HEK293T (cell line): Measurements from ENCODE around the gene GALNT12.

Experiments used
- CTCF ChIA-PET: fragments of 350-600 bp; formaldehyde crosslinking; extraction: SDS; loops from one replicate; lab custom pipeline; 2021; ENCODE audit warnings: antibody characterized with exemption, inconsistent platforms; lab: Yijun Ruan, JAX
- POLR2A ChIA-PET: fragments of 350-600 bp; formaldehyde crosslinking; extraction: SDS; loops from one replicate; lab custom pipeline; 2020; ENCODE audit warnings: antibody characterized with exemption, inconsistent platforms; lab: Yijun Ruan, JAX
- DNase-seq: peaks from one replicate; pipeline ENCODE4 v3.0.0; 2012; ENCODE audit warnings: mixed read lengths; ENCODE audit errors: extremely low spot score
- ARNT ChIP-seq: fragments of 450-650 bp; IDR thresholded peaks from 2 replicates; pipeline ENCODE4 v1.6.1; 2017; ENCODE audit warnings: mild to moderate bottlenecking
- BHLHE40 ChIP-seq: fragments of 450-650 bp; IDR thresholded peaks from 2 replicates; pipeline ENCODE4 v1.6.1; 2016; ENCODE audit warnings: mild to moderate bottlenecking, moderate library complexity, borderline replicate concordance
- CTBP1 ChIP-seq: fragments of 450-650 bp; IDR thresholded peaks from 2 replicates; pipeline ENCODE4 v1.6.1; 2016; ENCODE audit warnings: borderline replicate concordance
- ELF4 ChIP-seq: fragments of 450-650 bp; IDR thresholded peaks from 2 replicates; pipeline ENCODE4 v1.6.1; 2017; ENCODE audit warnings: antibody characterized with exemption
- FOXA1 ChIP-seq: fragments of 450-650 bp; IDR thresholded peaks from 2 replicates; pipeline ENCODE4 v1.6.1; 2016; ENCODE audit warnings: mild to moderate bottlenecking
- FOXK2 ChIP-seq: fragments of 450-650 bp; IDR thresholded peaks from 2 replicates; pipeline ENCODE4 v1.6.1; 2016; ENCODE audit warnings: mild to moderate bottlenecking
- FOXM1 ChIP-seq: fragments of 450-650 bp; IDR thresholded peaks from 2 replicates; pipeline ENCODE4 v1.6.1; 2017; ENCODE audit warnings: mild to moderate bottlenecking, borderline replicate concordance
- HDGF ChIP-seq: fragments of 450-650 bp; IDR thresholded peaks from 2 replicates; pipeline ENCODE4 v1.6.1; 2017; ENCODE audit warnings: antibody characterized with exemption, borderline replicate concordance
- L3MBTL2 ChIP-seq: fragments of 450-650 bp; conservative IDR thresholded peaks from 2 replicates; pipeline ENCODE4 v1.6.1; 2016; ENCODE audit warnings: mild to moderate bottlenecking
- LEF1 ChIP-seq: fragments of 450-650 bp; IDR thresholded peaks from 2 replicates; pipeline ENCODE4 v1.6.1; 2017; ENCODE audit warnings: mild to moderate bottlenecking, borderline replicate concordance
- SUZ12 ChIP-seq: fragments of 450-650 bp; IDR thresholded peaks from 2 replicates; pipeline ENCODE4 v1.6.1; 2016; ENCODE audit warnings: mild to moderate bottlenecking
- TARDBP ChIP-seq: fragments of 450-650 bp; IDR thresholded peaks from 2 replicates; pipeline ENCODE4 v1.6.1; 2016
- ZNF384 ChIP-seq: fragments of 450-650 bp; IDR thresholded peaks from 2 replicates; pipeline ENCODE4 v1.6.1; 2016
- TF ChIP-seq, protein P1 (sequence below): fragments of 450-650 bp; IDR thresholded peaks from 2 replicates; pipeline ENCODE4 v1.6.1; 2016

The GALNT12 gene

DNA sequence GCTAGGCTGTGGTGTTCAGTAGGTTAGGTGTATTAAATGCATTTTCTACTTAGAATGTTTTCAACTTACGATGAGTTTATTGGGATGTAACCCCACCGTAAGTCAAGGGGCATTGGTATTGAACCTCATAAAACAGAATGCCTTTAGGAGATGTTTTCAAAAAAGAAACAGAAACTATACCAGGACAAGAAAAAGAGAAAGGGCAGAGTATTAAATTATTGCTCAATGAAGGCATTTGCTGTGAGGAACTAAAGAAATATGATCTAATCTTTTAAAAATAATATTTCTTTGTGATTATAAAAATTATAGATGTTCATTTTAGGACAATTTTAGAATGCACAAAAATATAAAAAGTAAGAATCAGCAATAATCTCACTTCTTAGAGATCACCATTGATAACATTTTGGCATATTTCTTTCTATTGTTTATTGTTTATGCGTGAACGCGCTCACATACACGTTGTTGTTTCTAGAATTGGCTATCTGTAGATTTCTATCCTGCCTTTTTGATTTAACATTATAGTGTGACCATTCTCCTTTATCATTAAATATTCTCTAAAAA lies 8.0 kb downstream of the GALNT12 start:
- DNase-seq: no peak
- TF ChIP-seq FOXA1 (no peak), FOXK2 (no peak), ELF4 (no peak)
- POLR2A ChIA-PET: no interaction called here
- CTCF ChIA-PET: no interaction called here

DNA sequence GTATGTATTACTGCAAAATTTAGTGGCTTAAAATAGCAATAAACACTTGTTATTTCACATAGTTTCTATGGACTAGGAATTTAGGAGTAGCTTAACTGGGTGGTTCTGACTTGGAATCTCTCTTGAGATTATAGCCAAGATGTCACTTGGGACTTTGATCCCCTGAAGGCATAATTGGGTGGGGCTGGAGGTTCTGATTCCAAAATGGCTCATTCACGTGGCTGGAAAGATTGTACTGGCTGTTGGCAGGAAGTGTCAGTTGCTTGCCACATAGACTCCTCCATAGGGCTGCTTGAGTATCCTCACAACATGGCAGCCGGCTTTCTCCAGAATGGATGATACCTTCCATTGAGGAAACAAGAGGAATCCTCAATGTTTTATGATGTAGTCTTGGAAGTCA lies 11.3 kb downstream of the GALNT12 start:
- POLR2A ChIA-PET: no interaction called here
- CTCF ChIA-PET: no interaction called here
- DNase-seq: no peak
- TF ChIP-seq CTBP1 (no peak), L3MBTL2 (no peak), BHLHE40 (no peak), LEF1 (no peak), ARNT (no peak), TARDBP (no peak), ZNF384 (no peak), FOXM1 (no peak), SUZ12 (no peak)

DNA sequence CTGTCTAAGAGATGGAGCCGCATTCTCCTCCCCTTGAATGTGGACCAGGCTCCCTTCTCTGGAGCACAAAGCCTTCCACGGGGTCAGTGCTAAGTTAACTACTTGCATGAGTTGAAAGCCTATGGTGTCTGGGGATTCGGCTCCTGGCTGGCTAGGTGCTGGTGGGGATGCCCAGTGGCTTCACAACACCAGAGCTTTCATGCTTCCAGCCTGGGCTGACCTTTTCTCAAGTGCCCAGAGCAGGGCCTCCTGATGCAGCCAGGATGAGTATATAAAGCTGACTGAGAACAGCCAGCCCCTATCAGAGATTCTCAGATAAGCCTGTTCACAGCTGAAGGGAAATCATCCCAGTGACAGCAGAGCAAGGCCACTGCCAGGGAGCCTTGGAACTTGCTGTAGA lies 11.8 kb downstream of the GALNT12 start:
- no peak for TF ChIP-seq FOXA1
- TF ChIP-seq ELF4: no peak
- TF ChIP-seq, protein P1, sequence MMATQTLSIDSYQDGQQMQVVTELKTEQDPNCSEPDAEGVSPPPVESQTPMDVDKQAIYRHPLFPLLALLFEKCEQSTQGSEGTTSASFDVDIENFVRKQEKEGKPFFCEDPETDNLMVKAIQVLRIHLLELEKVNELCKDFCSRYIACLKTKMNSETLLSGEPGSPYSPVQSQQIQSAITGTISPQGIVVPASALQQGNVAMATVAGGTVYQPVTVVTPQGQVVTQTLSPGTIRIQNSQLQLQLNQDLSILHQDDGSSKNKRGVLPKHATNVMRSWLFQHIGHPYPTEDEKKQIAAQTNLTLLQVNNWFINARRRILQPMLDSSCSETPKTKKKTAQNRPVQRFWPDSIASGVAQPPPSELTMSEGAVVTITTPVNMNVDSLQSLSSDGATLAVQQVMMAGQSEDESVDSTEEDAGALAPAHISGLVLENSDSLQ: no peak
- no peak for TF ChIP-seq BHLHE40
- TF ChIP-seq ARNT: no peak
- ChIA-PET POLR2A (no interaction called here), CTCF (no interaction called here)
- no peak for DNase-seq

DNA sequence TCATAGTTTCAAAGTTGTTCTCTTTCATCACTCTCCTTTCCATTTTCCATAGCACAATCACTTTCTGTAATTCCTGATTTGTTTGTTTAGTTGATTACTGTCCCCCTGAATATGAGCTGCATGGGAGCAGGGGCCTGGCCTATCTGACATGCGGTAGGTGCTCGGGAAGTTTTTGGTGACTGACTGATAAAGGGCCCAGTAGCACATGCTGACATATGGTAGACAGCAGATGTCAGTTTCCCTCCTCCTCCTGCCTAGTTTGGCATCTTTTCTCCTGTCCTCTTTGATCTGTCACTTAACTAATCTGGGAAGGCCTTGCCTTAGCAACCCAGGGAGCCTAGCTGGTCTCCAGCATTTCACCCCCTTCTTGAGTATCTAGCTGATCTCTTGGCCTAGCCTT lies 14.4 kb downstream of the GALNT12 start:
- no peak for TF ChIP-seq HDGF
- TF ChIP-seq, protein P1: no peak
- no peak for TF ChIP-seq ELF4
- DNase-seq: no peak
- ChIA-PET CTCF (no interaction called here), POLR2A (no interaction called here)

DNA sequence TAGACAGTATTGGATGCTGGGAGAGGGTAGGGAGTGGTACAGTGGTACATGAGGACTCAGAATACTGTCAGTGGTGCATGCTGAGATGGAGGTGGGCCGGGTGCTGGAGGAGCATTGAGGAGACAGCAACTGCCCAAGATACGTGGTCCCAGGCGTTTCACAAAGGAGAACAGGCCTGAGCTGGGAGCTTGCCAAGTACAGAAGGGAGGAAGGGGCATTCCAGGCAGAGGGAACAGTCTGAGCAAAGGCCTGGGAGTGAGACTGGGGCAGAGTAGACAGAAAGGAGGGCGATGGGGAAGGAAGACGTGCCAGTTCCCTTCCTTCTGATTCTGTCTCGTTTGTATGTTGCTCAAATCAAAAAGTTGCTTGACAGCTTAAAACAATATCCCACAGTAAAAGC lies 15.2 kb downstream of the GALNT12 start:
- DNase-seq: no peak
- POLR2A ChIA-PET: no interaction called here
- CTCF ChIA-PET: no interaction called here
- TF ChIP-seq BHLHE40 (no peak), LEF1 (no peak), FOXA1 (no peak), CTBP1 (no peak), FOXK2 (no peak)

DNA sequence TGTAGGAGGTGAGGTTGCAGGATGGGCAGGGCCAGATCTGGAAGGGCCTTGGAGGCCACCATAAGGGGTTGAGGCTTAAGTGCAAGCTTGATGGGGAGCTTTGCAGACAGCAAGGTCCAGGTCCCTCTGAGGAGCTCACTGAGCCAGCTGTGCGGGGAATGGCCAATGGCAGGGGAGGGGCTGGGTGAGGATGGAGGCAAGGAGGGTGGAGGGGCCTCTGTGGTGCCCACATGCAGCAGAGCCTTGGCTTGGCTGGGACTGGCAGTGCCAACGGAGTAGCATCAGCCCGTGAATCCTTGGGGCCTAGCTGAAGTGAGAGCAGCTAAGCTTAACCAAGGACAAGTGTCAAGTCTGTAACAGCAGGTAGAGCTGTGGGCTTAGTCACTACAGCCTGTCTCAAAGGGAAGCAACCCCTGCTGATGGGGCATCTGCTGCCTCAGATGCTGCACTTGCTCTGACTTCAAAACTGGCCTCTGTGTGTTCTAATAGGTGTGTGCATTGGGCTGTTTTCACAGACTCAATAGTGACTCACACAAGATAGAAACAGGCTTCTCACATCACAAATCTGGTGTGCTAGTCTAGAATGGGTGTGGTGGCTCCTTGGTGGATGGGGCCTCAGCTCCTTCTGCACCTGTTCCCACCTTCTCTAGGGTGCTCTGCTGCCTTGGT lies 16.3 kb downstream of the GALNT12 start:
- TF ChIP-seq, protein P1: no peak
- TF ChIP-seq HDGF: no peak
- TF ChIP-seq CTBP1: no peak
- POLR2A ChIA-PET: no interaction called here
- CTCF ChIA-PET: no interaction called here
- DNase-seq: no peak

DNA sequence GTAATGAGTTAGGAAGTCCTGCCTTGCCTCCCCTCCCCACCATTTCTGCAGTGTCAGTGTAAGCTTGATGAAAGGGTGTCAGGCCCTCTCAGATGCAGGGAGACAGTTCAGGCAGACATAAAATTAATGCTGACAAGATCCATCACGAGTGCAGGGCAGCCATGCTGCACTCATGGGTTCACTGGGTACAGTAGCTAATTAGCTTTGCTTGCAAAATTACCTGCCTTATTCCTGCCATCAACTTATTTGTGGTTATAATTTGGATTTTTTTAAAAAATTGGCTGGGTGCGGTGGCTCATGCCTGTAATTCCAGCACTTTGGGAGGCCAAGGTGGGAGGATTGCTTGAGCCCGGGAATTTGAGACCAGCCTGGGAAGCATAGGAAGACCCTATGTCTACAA lies 17.9 kb downstream of the GALNT12 start:
- no peak for DNase-seq
- TF ChIP-seq ELF4: no peak
- TF ChIP-seq ARNT: no peak
- no peak for TF ChIP-seq LEF1
- no peak for TF ChIP-seq FOXM1
- no peak for TF ChIP-seq ZNF384
- CTCF ChIA-PET: interaction anchor here (0.6 to 1.1 kb wide), 2 partner anchors 23 to 30 kb away, joined by 3 to 4 read pairs; no protein-coding TSS in a partner anchor
- POLR2A ChIA-PET: no interaction called here

DNA sequence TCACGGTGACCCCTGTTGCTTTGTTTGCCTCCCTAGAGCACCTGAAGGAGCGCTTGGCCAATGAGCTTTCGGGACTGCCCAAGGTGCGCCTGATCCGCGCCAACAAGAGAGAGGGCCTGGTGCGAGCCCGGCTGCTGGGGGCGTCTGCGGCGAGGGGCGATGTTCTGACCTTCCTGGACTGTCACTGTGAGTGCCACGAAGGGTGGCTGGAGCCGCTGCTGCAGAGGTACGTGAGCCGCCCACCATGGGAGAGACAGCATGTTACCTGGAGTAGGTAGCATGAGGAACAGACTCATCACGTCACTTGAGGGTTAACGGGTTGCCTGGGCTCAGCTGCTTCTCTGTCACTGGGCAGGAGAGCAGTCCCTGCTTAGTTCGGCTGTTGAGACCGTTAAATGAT lies 19.2 kb downstream of the GALNT12 start:
- CTCF ChIA-PET: no interaction called here
- no peak for DNase-seq
- no peak for TF ChIP-seq TARDBP
- POLR2A ChIA-PET: no interaction called here
